CD4-positive, CD25-positive, alpha-beta regulatory T cell (primary cell): ENCODE results near the gene TUBGCP6. TPM values are rescaled to one million over a fixed set of nuclear protein-coding genes. Genes with fewer than 3 reads are reported as not detected.
A peak's percentile ranks its signal among the peaks of the same experiment; 100 is the strongest.

ENCODE experiments used
- ATAC-seq, 2 donors: fragments of 150-1000 bp; cut with Tn5 transposase; one replicate each; pipeline ENCODE4 v1.10.0; 2021; ENCODE audit warnings: low read depth in 2 of 2, moderate number of reproducible peaks in 2 of 2, moderate library complexity in 1 of 2
- DNase-seq, 3 donors: peaks; one replicate each; pipeline versions ENCODE4 v3.0.0 to v3.0.0-alpha.2; 2012 to 2022; ENCODE audit warnings: mixed read lengths in 1 of 3
- H3K27ac ChIP-seq: one replicate; pipeline ENCODE4 v1.7.0; 2013; ENCODE audit warnings: mild to moderate bottlenecking, low read length; ENCODE audit not compliant: insufficient read depth, poor library complexity, severe bottlenecking
- H3K27me3 ChIP-seq: one replicate; pipeline ENCODE4 v1.7.0; 2013; ENCODE audit warnings: low read length; ENCODE audit not compliant: control insufficient read depth, insufficient read depth
- H3K36me3 ChIP-seq: one replicate; pipeline ENCODE4 v1.7.0; 2013; ENCODE audit warnings: mild to moderate bottlenecking, low read length, moderate library complexity; ENCODE audit not compliant: control insufficient read depth, insufficient read depth
- H3K4me1 ChIP-seq: 2 replicates; pipeline ENCODE4 v1.7.0; 2013; ENCODE audit warnings: mild to moderate bottlenecking, low read length; ENCODE audit not compliant: insufficient read depth, control insufficient read depth, poor library complexity, severe bottlenecking
- H3K4me3 ChIP-seq: one replicate; pipeline ENCODE4 v1.7.0; 2013; ENCODE audit warnings: low read depth, mild to moderate bottlenecking, low read length, moderate library complexity
- H3K9me3 ChIP-seq, 2 experiments: 1 replicate in 1 of 2; 2 replicates in 1 of 2; pipeline ENCODE4 v1.7.0; 2013; ENCODE audit warnings: low read length in 2 of 2, mild to moderate bottlenecking in 1 of 2, moderate library complexity in 1 of 2; ENCODE audit not compliant: control insufficient read depth in 2 of 2
- H3K27ac Mint-ChIP-seq, 3 donors: one replicate each; pipeline ENCODE4 v1.8.0; 2020 to 2022; ENCODE audit warnings: mild to moderate bottlenecking in 3 of 3, mixed read lengths in 3 of 3, moderate library complexity in 2 of 3
- H3K27me3 Mint-ChIP-seq: one replicate; pipeline ENCODE4 v1.8.0; 2022; ENCODE audit warnings: mild to moderate bottlenecking, mixed read lengths
- H3K36me3 Mint-ChIP-seq: one replicate; pipeline ENCODE4 v1.8.0; 2020; ENCODE audit warnings: mixed read lengths
- H3K4me1 Mint-ChIP-seq, 4 donors: one replicate each; pipeline ENCODE4 v1.8.0; 2020 to 2022; ENCODE audit warnings: mixed read lengths in 4 of 4, mild to moderate bottlenecking in 1 of 4
- H3K4me3 Mint-ChIP-seq, 4 donors: one replicate each; pipeline ENCODE4 v1.8.0; 2020 to 2022; ENCODE audit warnings: mild to moderate bottlenecking in 4 of 4, mixed read lengths in 4 of 4, moderate library complexity in 3 of 4
- H3K9me3 Mint-ChIP-seq, 7 donors: one replicate each; pipeline ENCODE4 v1.8.0; 2020 to 2022; ENCODE audit warnings: mixed read lengths in 7 of 7, mild to moderate bottlenecking in 3 of 7, moderate library complexity in 2 of 7
- polyA plus RNA-seq, 4 donors: library from polyadenylated mRNA; unstranded; fragments of 300-500 nt; fragmentation: Illumina TruSeq; gene quantifications; one replicate each; pipeline ENCODE4 v1.2.3, GENCODE V29; 2021
- total RNA-seq: library from RNA; stranded (reverse); gene quantifications from one replicate; pipeline ENCODE4 v1.2.3, GENCODE V29; 2022

The TUBGCP6 gene
- total and polyA plus RNA-seq, 5 donors from 2014 or later: 14.0 to 132 (median 14.2) TPM

- DNase-seq: no peak
- H3K27me3 ChIP-seq: peaks cover 4% of the 10 kb centered on the region
- H3K36me3 Mint-ChIP-seq: no peaks in the 10 kb centered on the region
- no peak overlapping the region for H3K27ac Mint-ChIP-seq
- H3K4me1 Mint-ChIP-seq: peaks cover 0 to 10% (median 2%) of the 10 kb centered on the region in 4 donors
- H3K9me3 ChIP-seq: no peaks in the 10 kb centered on the region
- no peaks in the 10 kb centered on the region for H3K36me3 ChIP-seq
- ATAC-seq: no peak
- no peak overlapping the region for H3K4me3 ChIP-seq
- no peaks in the 10 kb centered on the region for H3K9me3 Mint-ChIP-seq
- no peaks in the 10 kb centered on the region for H3K4me1 ChIP-seq
- H3K4me3 Mint-ChIP-seq: no peak overlapping the region
- H3K27me3 Mint-ChIP-seq: peaks cover 39% of the 10 kb centered on the region
- no peak overlapping the region for H3K27ac ChIP-seq
Measured at GRCh38 chr22:50173311-50173982, 71.4 kb downstream of the TUBGCP6 start.

- no peaks in the 10 kb centered on the region for H3K9me3 Mint-ChIP-seq
- peak overlapping the region in 3 of 4 donors; percentile 10 to 70 (median 39) for H3K4me3 Mint-ChIP-seq
Measured at GRCh38 chr22:50171965-50172421, 72.8 kb downstream of the TUBGCP6 start.

DNA sequence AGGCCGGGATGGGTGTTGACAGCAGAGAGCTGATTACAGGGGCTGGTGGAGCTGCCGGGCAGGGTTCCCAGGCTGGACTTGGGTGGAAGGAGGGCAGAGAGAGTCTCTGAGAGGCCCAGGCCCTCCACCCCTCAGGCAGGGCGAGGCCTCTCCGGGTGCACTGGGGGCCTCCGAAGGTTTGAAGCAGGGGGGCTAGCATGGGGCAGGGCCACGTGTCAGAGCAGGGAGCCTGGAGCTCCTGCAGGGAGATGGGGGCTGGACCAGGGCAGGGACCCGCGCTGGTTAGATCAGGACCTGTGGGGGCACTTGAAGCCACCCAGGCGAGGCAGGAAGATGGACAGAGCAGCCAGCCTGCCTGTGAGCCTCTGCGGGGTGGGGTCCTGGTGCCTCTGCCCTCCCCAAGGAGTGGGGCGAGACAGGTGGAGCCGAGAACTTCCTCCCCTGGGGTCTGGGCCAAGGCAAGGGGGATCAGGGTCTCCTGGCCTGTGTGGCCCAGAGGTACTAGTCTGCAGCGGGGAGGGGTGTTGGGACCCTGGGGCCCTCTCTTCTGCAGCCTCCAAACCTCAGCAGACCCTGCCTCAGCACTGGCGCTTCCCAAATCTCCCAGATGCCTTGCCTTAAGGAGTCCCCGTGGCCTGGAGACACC, 73.4 kb downstream of the TUBGCP6 start:
- ATAC-seq (no peak), DNase-seq (no peak)
- Histone ChIP-seq H3K9me3 (no peaks in the 10 kb centered on the region), H3K4me3 (no peak overlapping the region), H3K36me3 (no peaks in the 10 kb centered on the region), H3K27me3 (peaks cover 4% of the 10 kb centered on the region), H3K4me1 (no peaks in the 10 kb centered on the region), H3K27ac (no peak overlapping the region)
- Mint-ChIP-seq H3K4me3 (peak overlapping the region; percentile 10 to 76 (median 54)), H3K27me3 (peaks cover 56% of the 10 kb centered on the region), H3K4me1 (peaks cover 0 to 10% (median 2%) of the 10 kb centered on the region in 4 donors), H3K27ac (no peak overlapping the region), H3K36me3 (no peaks in the 10 kb centered on the region), H3K9me3 (no peaks in the 10 kb centered on the region)

More at GRCh38 chr22:50171965-50172421, 72.8 kb downstream of the TUBGCP6 start:
- no peak for ATAC-seq
- DNase-seq: no peak
- Histone ChIP-seq H3K36me3 (no peaks in the 10 kb centered on the region), H3K4me1 (no peaks in the 10 kb centered on the region), H3K9me3 (no peaks in the 10 kb centered on the region), H3K4me3 (no peak overlapping the region), H3K27me3 (peaks cover 4% of the 10 kb centered on the region), H3K27ac (no peak overlapping the region)
- no peaks in the 10 kb centered on the region for H3K36me3 Mint-ChIP-seq
- no peak overlapping the region for H3K27ac Mint-ChIP-seq
- peaks cover 0 to 10% (median 2%) of the 10 kb centered on the region in 4 donors for H3K4me1 Mint-ChIP-seq
- peaks cover 54% of the 10 kb centered on the region for H3K27me3 Mint-ChIP-seq

GRCh38 chr22:50170453-50171318, 74.1 kb downstream of the TUBGCP6 start, which contains the start of gene PANX2:
PANX2 (plus strand) TSS chr22:50170731; CDS start chr22:50170731, 0 bp downstream.
- Histone ChIP-seq H3K4me3 (no peak within 1 kb of the TSS), H3K4me1 (no peaks in the 10 kb centered on the region), H3K9me3 (no peaks in the 10 kb centered on the region), H3K36me3 (no peaks in the 10 kb centered on the region), H3K27ac (no peak within 1 kb of the TSS), H3K27me3 (peaks cover 4% of the 10 kb centered on the region)
- peak within 1 kb of the TSS in 1 of 3 donors; percentile 76 for H3K27ac Mint-ChIP-seq
- H3K9me3 Mint-ChIP-seq: no peaks in the 10 kb centered on the region
- ATAC-seq (no peak), DNase-seq (no peak)
- no peaks in the 10 kb centered on the region for H3K36me3 Mint-ChIP-seq
- peak within 1 kb of the TSS in 3 of 4 donors; percentile 52 to 76 (median 57) for H3K4me3 Mint-ChIP-seq
- peaks cover 56% of the 10 kb centered on the region for H3K27me3 Mint-ChIP-seq
- H3K4me1 Mint-ChIP-seq: peaks cover 0 to 10% (median 2%) of the 10 kb centered on the region in 4 donors

GRCh38 chr22:50169774-50170341, 75.0 kb downstream of the TUBGCP6 start:
- DNase-seq: peak in 1 of 3 donors; percentile 62
- H3K27me3 Mint-ChIP-seq: peaks cover 55% of the 10 kb centered on the region
- peaks cover 4% of the 10 kb centered on the region for H3K27me3 ChIP-seq

GRCh38 chr22:50169181-50169759, 75.6 kb downstream of the TUBGCP6 start:
- Mint-ChIP-seq H3K4me3 (peak overlapping the region; percentile 70 to 92 (median 72)), H3K27ac (no peak overlapping the region), H3K4me1 (peaks cover 0 to 10% (median 2%) of the 10 kb centered on the region in 4 donors), H3K36me3 (no peaks in the 10 kb centered on the region), H3K9me3 (no peaks in the 10 kb centered on the region), H3K27me3 (peaks cover 52% of the 10 kb centered on the region)
- Histone ChIP-seq H3K27ac (no peak overlapping the region), H3K4me3 (no peak overlapping the region), H3K27me3 (peaks cover 4% of the 10 kb centered on the region), H3K4me1 (no peaks in the 10 kb centered on the region), H3K36me3 (no peaks in the 10 kb centered on the region), H3K9me3 (no peaks in the 10 kb centered on the region)
- DNase-seq (no peak), ATAC-seq (no peak)

More at GRCh38 chr22:50169774-50170341, 75.0 kb downstream of the TUBGCP6 start:
- Mint-ChIP-seq H3K4me1 (peaks cover 0 to 10% (median 2%) of the 10 kb centered on the region in 4 donors), H3K36me3 (no peaks in the 10 kb centered on the region), H3K27ac (no peak overlapping the region), H3K4me3 (no peak overlapping the region), H3K9me3 (no peaks in the 10 kb centered on the region)
- H3K9me3 ChIP-seq: no peaks in the 10 kb centered on the region
- H3K36me3 ChIP-seq: no peaks in the 10 kb centered on the region
- peak in 1 of 2 donors; percentile 27 for ATAC-seq
- H3K4me1 ChIP-seq: no peaks in the 10 kb centered on the region
- no peak overlapping the region for H3K27ac ChIP-seq
- H3K4me3 ChIP-seq: no peak overlapping the region
